Keratinocyte (primary cell): ENCODE measurements around the gene CXorf66. TPM values are rescaled to one million over a fixed set of nuclear protein-coding genes. Genes with fewer than 3 reads are reported as not detected.
"Not testable (repeated sequence)": the region's sequence is repeated elsewhere in the genome, so short reads cannot be mapped to it uniquely, and the experiment has no call there.

ENCODE experiments used
- DNase-seq: peaks from one replicate; pipeline ENCODE4 v3.0.0-alpha.2; 2011; ENCODE audit warnings: low read depth, missing footprints, low spot score
- FAIRE-seq: peaks from 2 replicates; lab custom pipeline; 2011; peaks lifted over from hg19 to GRCh38; lab: Jason Lieb, UNC
- H2AFZ ChIP-seq: 2 replicates; pipeline ENCODE4 v1.6.0; 2012; ENCODE audit warnings: low read length, control low read depth, inconsistent platforms; ENCODE audit not compliant: control insufficient read depth
- H3K27ac ChIP-seq: 2 replicates; pipeline ENCODE4 v1.5.1; 2011; ENCODE audit warnings: low read length; ENCODE audit not compliant: control insufficient read depth, insufficient read depth
- H3K27me3 ChIP-seq: 3 replicates; pipeline ENCODE4 v1.6.0; 2011; ENCODE audit warnings: low read length; ENCODE audit not compliant: control insufficient read depth, insufficient read depth; ENCODE audit errors: extremely low read depth
- H3K36me3 ChIP-seq, 2 experiments: 2 replicates in 1 of 2; 3 replicates in 1 of 2; pipeline ENCODE4 v1.5.1; 2011; ENCODE audit warnings: low read length in 2 of 2, mild to moderate bottlenecking in 1 of 2; ENCODE audit not compliant: control insufficient read depth in 2 of 2, insufficient read depth in 2 of 2; ENCODE audit errors: extremely low read depth in 1 of 2
- H3K4me1 ChIP-seq: 3 replicates; pipeline ENCODE4 v1.5.1; 2011; ENCODE audit warnings: low read length; ENCODE audit not compliant: control insufficient read depth, insufficient read depth; ENCODE audit errors: extremely low read depth
- H3K4me2 ChIP-seq: 3 replicates; pipeline ENCODE4 v1.6.0; 2011; ENCODE audit warnings: low read depth, low read length; ENCODE audit not compliant: control insufficient read depth, insufficient read depth; ENCODE audit errors: extremely low read depth
- H3K4me3 ChIP-seq, 3 experiments: fragments of 200-600 bp in 1 of 3; sonication (generic) in 1 of 3; 2 replicates in 2 of 3; 3 replicates in 1 of 3; pipeline ENCODE4 v1.5.1; 2011 to 2016; ENCODE audit warnings: low read length in 3 of 3, mild to moderate bottlenecking in 3 of 3, control low read depth in 2 of 3, inconsistent platforms in 1 of 3, low read depth in 1 of 3, mixed read lengths in 1 of 3, mixed run types in 1 of 3, moderate library complexity in 1 of 3; ENCODE audit not compliant: control insufficient read depth in 2 of 3, insufficient read depth in 2 of 3; ENCODE audit errors: extremely low read depth in 1 of 3
- H3K79me2 ChIP-seq: 2 replicates; pipeline ENCODE4 v1.6.0; 2012; ENCODE audit warnings: low read length; ENCODE audit not compliant: control insufficient read depth, insufficient read depth
- H3K9ac ChIP-seq: 3 replicates; pipeline ENCODE4 v1.6.0; 2011; ENCODE audit warnings: low read length; ENCODE audit not compliant: control insufficient read depth, insufficient read depth; ENCODE audit errors: extremely low read depth
- H3K9me1 ChIP-seq: 3 replicates; pipeline ENCODE4 v1.6.0; 2011; ENCODE audit warnings: low read length; ENCODE audit not compliant: control insufficient read depth, insufficient read depth; ENCODE audit errors: extremely low read depth
- H3K9me3 ChIP-seq: 2 replicates; pipeline ENCODE4 v1.5.1; 2012; ENCODE audit warnings: low read depth, low read length; ENCODE audit not compliant: control insufficient read depth
- H4K20me1 ChIP-seq: 3 replicates; pipeline ENCODE4 v1.6.0; 2011; ENCODE audit warnings: low read length; ENCODE audit not compliant: control insufficient read depth, insufficient read depth; ENCODE audit errors: extremely low read depth
- EZH2 ChIP-seq: IDR thresholded peaks from one replicate; pipeline ENCODE4 v1.6.1; 2012; ENCODE audit warnings: inconsistent platforms, mild to moderate bottlenecking, low read length, moderate library complexity
- dilution Hi-C: fragments of 300-500 bp; cut with MboI; formaldehyde crosslinking; loops from one replicate; pipeline ENCODE4 v1.7.0; 2020; ENCODE audit warnings: low sequenced_read_pairs; ENCODE audit not compliant: extremely low pct_ligation_motif_present
- polyA plus RNA-seq, 5 experiments: library from polyadenylated mRNA; depleted of rRNA in 3 of 5; stranded (reverse) in 3 of 5; stranded (forward) in 1 of 5; unstranded in 1 of 5; fragments of >200 nt; gene quantifications; 1 replicate in 1 of 5; 2 replicates in 3 of 5; 3 replicates in 1 of 5; pipeline versions ENCODE4 v1.2.1 to v1.2.3, GENCODE V29; 2011 to 2012; ENCODE audit warnings: missing spikeins in 2 of 5, low read depth in 1 of 5, low replicate concordance in 1 of 5
- TF ChIP-seq, protein P1 (sequence below), 3 experiments: IDR thresholded peaks in 1 of 3; conservative IDR thresholded peaks in 1 of 3; optimal IDR thresholded peaks in 1 of 3; 2 replicates in 2 of 3; 3 replicates in 1 of 3; pipeline versions ENCODE3 to v1.5.1; 2011; ENCODE audit warnings: low read length in 3 of 3, mild to moderate bottlenecking in 3 of 3, moderate library complexity in 2 of 3, control low read depth in 1 of 3, inconsistent platforms in 1 of 3; ENCODE audit not compliant: insufficient read depth in 2 of 3; ENCODE audit errors: extremely low read depth in 1 of 3

The CXorf66 gene
- polyA plus RNA-seq, 1 donor (not counting 4 experiments of a cell fraction or from before 2014, with no cell fraction given), result not detected

GRCh38 chrX:139924696-139925095 lies 40.6 kb downstream of the CXorf66 start:
- H3K4me2 ChIP-seq, result no peak overlapping the region
- no peak for DNase-seq
- H3K9me1 ChIP-seq, result no peaks in the 10 kb centered on the region
- H3K27ac ChIP-seq, result no peak overlapping the region
- H4K20me1 ChIP-seq, result no peaks in the 10 kb centered on the region
- H3K9me3 ChIP-seq, result no peaks in the 10 kb centered on the region
- FAIRE-seq, result no peak
- no peak overlapping the region for H2AFZ ChIP-seq
- H3K4me3 ChIP-seq, result no peak overlapping the region
- no peaks in the 10 kb centered on the region for H3K4me1 ChIP-seq
- H3K36me3 ChIP-seq, result no peaks in the 10 kb centered on the region
- peaks cover 22% of the 10 kb centered on the region for H3K79me2 ChIP-seq
- no peak overlapping the region for H3K9ac ChIP-seq
- TF ChIP-seq, protein P1, sequence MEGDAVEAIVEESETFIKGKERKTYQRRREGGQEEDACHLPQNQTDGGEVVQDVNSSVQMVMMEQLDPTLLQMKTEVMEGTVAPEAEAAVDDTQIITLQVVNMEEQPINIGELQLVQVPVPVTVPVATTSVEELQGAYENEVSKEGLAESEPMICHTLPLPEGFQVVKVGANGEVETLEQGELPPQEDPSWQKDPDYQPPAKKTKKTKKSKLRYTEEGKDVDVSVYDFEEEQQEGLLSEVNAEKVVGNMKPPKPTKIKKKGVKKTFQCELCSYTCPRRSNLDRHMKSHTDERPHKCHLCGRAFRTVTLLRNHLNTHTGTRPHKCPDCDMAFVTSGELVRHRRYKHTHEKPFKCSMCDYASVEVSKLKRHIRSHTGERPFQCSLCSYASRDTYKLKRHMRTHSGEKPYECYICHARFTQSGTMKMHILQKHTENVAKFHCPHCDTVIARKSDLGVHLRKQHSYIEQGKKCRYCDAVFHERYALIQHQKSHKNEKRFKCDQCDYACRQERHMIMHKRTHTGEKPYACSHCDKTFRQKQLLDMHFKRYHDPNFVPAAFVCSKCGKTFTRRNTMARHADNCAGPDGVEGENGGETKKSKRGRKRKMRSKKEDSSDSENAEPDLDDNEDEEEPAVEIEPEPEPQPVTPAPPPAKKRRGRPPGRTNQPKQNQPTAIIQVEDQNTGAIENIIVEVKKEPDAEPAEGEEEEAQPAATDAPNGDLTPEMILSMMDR (optimal IDR thresholded peaks at IDR 0.05 in 1 of 3, IDR thresholded peaks at IDR 0.05 in 1 of 3, conservative IDR thresholded peaks at IDR 0.05 in 1 of 3; ENCODE audit: extremely low read depth in 1 of 3, insufficient read depth in 2 of 3, low read length in 3 of 3), result no peak
- no peak for TF ChIP-seq EZH2
- H3K27me3 ChIP-seq, result no peaks in the 10 kb centered on the region
- dilution Hi-C loops, result no loop called here

DNA sequence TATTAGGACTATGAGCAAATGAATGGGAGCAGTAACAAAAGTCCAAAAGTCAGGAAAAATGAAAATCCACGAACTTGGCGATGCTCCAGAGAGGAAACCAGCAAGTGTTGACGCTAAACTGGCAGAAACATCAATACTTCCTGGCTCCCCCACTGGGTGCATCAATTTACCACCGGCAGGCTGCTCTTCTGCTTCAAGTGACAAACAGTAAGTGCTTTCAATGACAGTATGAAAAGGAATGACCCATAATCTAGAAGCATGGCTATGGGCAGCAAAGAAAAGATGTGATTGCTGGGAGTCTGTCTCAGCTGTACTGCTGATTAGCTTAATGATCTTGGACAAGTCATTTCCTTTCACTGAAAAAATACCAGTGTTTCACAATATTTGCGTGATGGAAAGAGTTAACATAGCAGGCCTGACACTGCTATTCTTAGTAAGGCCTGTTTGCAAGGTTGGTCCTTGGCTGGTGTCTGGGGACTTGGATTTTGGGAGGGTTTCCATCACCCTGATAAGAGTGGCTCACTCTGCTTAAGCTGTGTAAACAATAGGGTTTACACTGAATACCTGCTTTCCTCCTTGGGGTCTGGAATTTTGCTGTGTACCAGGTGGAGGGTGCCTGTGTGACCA lies 41.1 kb downstream of the CXorf66 start:
- H3K4me1 ChIP-seq, result no peaks in the 10 kb centered on the region
- no peaks in the 10 kb centered on the region for H3K9me3 ChIP-seq
- H2AFZ ChIP-seq, result no peak overlapping the region
- no peak for DNase-seq
- TF ChIP-seq, protein P1 (optimal IDR thresholded peaks at IDR 0.05 in 1 of 3, IDR thresholded peaks at IDR 0.05 in 1 of 3, conservative IDR thresholded peaks at IDR 0.05 in 1 of 3; ENCODE audit: extremely low read depth in 1 of 3, insufficient read depth in 2 of 3, low read length in 3 of 3), result no peak
- no peak for TF ChIP-seq EZH2
- H3K27me3 ChIP-seq, result no peaks in the 10 kb centered on the region
- H3K36me3 ChIP-seq, result no peaks in the 10 kb centered on the region
- H3K9ac ChIP-seq, result no peak overlapping the region
- no peak overlapping the region for H3K4me3 ChIP-seq
- H3K4me2 ChIP-seq, result no peak overlapping the region
- no peaks in the 10 kb centered on the region for H4K20me1 ChIP-seq
- peaks cover 21% of the 10 kb centered on the region for H3K79me2 ChIP-seq
- no peaks in the 10 kb centered on the region for H3K9me1 ChIP-seq
- dilution Hi-C loops, result no loop called here
- H3K27ac ChIP-seq, result no peak overlapping the region
- no peak for FAIRE-seq

GRCh38 chrX:139921142-139921541 lies 44.2 kb downstream of the CXorf66 start:
- H3K27ac ChIP-seq, H3K36me3 ChIP-seq, H3K4me2 ChIP-seq, H3K9me1 ChIP-seq, H3K9me3 ChIP-seq, H3K27me3 ChIP-seq, H3K4me1 ChIP-seq, DNase-seq, H2AFZ ChIP-seq, H3K4me3 ChIP-seq, FAIRE-seq, H4K20me1 ChIP-seq, dilution Hi-C loops, H3K9ac ChIP-seq: not testable (repeated sequence)
- H3K79me2 ChIP-seq, result peaks cover 11% of the 10 kb centered on the region
